Middle frontal gyrus (tissue), 1 donor: ENCODE results near the gene PLCB4.

Experiments
- DNase-seq: peaks from one replicate; pipeline ENCODE4 v3.0.0-alpha.2; 2015; ENCODE audit warnings: low spot score; ENCODE audit errors: extremely low spot score

Gene PLCB4

DNA sequence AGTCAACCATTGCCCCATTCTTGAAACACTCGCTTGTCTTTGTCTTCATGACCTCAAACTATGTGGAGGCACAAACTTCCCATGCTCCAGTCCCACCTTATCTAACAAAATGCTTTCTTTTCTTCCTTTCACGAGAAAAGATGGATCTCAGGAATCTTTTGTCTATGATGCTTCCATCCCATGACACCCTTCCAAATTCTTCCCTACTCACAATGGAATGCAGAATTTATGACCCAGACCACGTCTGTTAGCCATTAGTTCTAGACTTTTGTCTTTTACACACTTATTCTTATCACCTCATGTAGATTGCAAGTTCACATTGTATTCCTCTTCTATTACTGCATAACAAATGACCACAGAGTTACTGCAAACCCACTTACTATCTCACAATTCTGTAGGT lies 421.3 kb downstream of the PLCB4 start:
- no peak for DNase-seq

DNA sequence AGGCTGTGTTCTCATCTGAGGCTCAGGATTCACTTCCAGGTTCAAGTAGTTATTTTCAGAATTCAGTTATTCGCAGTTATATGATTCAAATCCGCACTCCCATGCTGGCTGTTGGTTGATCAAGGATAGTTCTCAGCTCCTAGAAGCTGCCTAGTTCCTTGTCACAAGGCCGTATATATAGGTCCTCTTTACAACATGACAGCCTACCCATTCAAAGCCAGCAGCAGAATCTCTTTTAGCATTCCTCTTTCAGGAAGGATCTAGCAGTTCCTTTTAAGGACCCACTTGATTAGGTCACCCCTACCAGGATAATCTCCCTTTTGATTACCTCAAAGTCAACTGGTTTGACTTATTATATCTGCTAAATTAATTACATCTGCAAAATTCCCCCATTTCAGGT lies 421.7 kb downstream of the PLCB4 start:
- DNase-seq = no peak

DNA sequence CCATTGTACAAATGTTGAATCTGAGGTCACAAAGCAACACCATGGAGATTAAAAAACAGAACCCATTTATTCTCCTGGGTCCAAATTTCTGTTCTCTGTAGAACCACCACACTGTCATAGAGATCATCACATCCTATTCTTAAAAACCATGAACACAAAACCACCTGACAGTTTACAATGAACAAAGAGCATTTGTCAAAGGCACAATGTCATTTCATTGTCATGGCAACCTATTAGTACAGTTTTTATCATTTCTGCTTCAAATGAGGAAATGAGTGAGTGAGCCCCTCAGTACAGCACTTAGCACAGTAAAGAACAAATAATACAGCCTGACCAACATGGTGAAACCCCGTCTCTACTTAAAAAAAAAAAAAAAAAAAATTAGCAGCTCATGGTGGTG lies 422.4 kb downstream of the PLCB4 start:
- no peak for DNase-seq

DNA sequence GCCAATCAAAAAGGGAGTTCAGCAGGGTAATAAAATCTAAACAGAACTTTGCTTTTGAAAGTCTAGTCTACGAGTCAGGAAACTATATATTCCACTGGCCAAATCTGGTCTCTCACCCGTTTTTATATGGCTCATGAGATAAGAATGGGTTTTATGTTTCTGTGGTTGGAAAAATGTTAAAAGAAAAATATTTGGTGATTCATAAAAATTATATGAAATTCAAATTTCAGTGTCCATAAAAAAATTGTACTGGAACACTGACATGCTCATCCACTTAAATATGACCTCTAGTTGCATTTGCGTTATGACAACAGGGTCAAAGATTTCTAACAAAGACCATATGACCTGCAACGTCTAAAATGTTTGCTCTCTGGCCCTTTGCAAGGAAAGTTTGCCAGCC lies 423.2 kb downstream of the PLCB4 start:
- no peak for DNase-seq

DNA sequence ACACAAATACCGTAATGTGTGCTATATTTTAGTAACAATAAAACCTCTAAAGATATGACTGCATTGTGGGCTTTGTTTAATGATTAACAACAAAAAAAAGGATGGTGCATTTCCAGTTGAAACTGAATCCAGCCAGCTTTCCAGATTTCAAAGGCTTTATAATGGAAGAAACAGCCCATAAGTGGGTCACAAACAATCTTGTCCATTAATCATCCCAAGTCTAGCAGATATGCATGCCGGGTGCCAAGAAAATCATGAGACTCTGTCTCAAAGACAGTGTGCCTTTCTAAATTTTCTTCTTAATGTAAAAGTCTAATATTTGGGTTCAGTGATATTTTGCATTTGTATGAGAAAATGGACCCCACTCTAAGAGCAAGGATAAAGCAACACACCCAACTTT lies 424.9 kb downstream of the PLCB4 start:
- DNase-seq = no peak

DNA sequence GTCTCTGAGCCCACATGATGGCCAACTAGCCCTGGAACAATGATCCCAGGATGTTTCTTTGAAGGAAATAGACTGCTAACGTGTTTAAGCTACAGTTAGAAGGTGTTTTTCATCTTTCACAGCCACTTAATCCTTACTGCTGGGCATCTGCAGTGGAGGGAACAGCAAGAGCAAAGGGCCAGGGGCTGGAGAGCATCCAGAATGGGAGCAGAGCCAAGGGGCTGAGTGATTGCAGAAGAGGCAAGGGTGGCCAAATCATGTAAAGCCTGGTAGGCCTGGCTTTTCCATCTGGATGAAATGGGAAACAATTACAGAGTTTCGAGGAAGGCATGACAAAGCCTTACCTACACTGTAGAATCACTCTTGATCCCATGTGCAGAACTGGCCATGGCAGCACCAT lies 426.8 kb downstream of the PLCB4 start:
- no peak for DNase-seq

DNA sequence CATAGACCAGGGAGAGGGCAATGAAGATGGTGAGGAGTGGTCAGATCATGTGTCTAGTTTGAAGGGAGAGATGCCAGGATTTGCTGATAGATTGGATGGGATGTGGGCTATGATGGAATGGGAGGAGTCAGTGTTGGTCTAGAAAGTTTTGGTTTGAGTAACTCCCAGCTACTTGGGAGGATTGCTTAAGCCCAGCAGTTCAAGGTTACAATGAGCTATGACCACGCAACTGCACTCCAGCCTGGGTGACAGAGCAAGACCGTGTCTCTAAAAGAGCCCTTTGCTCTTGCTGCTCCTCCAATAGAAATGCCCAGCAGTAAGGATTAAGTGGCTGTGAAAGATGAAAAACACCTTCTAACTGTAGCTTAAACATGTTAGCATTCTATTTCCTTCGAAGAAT lies 427.3 kb downstream of the PLCB4 start:
- DNase-seq = no peak

DNA sequence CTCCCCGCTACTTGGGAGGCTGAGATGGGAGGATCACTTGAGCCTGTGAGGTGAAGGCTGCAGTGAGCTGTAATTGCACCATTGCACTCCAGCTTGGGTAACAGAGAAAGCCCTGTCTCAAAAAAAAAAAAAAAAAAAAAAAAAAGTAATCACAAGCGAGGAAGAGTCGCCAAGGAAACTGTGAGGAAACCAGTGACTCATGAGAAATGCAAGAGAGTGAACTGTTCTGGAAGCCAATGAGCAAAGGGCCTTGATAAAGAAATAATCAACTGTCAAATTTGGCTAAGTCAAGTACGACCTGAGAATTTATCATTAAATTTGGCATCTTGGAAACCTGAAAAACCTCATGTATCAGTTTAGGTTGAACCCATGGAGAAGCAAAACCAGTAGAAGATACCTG lies 429.4 kb downstream of the PLCB4 start:
- no peak for DNase-seq

DNA sequence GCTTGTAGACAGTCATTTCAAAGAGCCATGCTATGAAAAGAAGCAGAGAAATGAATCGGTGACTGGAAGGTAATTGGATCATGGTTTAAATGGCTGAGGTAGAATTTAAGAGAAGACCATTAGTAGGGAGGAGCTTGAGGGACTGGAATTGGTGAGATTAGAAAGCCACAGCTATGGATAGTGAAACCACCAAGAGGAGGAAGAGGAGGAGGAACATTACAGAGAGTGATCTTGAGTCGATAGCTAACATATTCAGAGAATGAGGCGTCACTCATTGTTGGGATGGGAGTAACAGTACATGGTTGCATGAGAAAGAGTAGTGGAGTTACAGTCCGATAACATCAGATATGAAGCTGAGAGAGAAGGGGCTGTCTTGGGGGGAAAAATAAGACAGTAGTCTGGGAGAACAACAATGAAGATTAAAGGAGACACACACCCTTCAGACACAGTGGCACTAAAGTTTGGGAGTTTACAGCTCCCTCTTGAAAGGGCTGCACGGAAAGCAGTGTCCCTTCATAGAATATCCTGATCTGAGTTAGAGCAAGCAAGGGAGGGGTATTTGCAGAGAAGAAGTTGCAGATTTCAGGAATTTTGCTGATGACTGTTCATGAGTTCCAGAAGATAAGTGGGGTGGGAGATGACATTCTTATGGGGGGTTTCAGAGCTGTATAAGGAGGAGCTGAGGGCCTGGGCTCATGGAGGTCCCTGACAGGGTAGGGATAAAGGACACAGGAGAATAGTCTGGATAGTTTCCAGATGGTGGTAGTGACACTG lies 430.4 kb downstream of the PLCB4 start:
- DNase-seq = no peak

DNA sequence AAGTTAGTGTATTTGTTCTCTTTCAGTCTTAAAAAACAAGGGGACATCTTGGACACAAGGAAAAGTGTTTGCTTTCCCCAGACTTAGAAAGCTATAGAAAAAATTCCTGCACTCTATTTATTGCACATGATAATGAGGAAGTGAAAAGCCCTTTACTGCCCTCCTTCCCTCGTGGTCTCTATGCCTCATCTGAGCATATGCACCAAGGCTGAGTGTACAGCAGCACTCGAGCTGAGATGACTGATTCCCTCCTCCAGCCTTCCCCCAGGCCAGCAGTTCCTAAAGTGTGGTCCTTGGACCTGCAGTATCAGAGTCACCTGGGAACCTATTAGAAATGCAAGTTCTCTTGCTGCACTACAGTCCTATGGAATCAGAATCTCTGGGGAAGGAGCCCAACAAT lies 431.2 kb downstream of the PLCB4 start:
- no peak for DNase-seq

DNA sequence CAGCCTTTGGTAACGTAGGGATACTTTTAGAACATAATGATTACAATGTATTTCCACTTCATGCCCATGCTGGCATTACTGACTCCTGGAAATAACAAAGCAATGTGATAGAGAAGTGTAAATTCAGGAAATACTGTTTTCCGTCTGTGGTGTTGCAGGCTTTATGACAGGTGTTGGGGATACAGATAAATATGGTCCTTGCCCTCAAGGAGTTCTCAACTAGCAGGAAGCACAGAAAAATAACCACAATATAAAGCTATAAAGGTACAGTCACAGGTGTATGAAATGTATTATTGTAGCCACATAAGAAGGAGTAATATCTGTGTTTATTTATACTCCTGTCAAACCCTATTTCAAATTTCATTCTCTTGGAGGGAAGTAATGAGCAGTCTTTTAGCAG lies 432.6 kb downstream of the PLCB4 start:
- no peak for DNase-seq

DNA sequence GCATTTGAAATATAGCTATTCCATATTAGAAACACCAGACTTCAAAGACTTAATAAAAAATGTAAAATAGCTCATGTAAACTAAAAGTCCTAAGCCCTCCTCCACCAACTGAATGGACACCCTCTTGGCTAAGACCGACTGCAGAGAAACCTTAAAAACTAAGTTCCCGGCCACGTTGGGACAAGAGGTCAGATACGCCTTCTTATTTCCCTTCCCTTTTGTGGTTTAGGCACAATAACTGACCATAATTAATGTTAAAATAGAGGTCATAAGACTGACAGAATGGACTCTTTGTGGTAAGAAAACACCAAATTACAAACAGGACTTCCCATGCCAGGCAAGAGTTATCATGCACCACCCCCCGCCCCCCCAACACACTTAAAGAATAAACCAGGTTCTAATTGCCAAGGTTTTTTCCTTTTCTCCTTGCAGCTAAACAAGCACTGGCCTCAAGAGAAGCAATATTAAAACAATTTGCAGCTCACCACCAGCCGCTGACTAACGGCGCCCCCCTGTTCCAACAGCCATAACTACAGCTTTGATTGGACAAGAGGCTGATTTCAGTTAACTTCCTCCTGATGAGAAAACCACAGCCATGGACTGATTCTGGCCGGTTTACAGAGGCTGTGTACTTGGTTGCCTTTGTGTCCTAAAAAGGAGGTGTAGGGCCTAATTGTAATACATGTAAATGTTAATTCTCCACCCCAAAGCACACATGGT lies 434.8 kb downstream of the PLCB4 start:
- no peak for DNase-seq

DNA sequence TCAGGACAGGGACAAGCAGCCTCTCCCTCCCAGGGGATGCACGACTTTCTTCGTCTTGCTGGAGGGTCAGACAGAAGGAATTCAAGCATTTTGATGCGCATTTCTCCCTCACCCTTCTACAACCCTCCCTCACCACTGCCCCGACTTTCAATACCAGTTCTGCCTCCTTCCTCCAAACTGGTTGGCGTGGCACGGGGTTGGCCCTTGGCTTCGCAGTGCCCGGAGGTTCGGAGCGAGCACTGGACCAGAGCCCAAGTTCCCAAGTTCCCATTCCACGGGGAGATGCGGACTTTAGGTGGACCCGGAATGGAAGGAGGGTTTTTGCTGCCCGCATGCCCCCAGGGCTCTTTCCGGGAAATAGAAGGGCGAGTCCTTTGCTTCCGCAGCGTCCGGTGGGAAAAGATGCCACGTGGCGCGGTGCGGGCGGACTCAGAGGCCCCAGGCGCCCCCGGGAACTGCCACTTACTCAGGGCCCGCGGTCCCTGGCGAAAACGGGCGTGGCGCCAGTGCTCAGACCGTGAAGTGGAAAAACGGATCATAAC lies 437.5 kb downstream of the PLCB4 start:
- DNase-seq = no peak

DNA sequence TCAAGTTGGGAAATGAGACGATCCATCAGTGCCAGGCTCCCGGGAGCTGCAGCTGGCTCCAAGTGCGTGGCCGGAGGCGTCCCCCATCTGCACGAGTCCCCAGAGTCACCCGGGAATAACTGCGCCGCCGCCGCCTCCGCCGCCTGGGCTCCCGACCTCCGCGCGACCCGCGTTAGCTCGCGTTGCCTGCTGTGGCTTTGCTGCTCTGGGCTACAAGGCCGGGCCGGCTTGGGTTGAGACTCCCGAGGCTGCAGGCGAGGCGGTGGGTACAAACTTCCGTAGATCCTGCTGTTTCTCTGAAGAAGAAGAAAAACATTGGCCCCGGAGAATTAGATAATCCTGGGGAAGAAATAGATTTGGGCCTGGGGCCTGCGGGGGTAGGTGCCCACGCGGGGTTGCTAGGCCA lies 438.1 kb downstream of the PLCB4 start:
- no peak for DNase-seq

DNA sequence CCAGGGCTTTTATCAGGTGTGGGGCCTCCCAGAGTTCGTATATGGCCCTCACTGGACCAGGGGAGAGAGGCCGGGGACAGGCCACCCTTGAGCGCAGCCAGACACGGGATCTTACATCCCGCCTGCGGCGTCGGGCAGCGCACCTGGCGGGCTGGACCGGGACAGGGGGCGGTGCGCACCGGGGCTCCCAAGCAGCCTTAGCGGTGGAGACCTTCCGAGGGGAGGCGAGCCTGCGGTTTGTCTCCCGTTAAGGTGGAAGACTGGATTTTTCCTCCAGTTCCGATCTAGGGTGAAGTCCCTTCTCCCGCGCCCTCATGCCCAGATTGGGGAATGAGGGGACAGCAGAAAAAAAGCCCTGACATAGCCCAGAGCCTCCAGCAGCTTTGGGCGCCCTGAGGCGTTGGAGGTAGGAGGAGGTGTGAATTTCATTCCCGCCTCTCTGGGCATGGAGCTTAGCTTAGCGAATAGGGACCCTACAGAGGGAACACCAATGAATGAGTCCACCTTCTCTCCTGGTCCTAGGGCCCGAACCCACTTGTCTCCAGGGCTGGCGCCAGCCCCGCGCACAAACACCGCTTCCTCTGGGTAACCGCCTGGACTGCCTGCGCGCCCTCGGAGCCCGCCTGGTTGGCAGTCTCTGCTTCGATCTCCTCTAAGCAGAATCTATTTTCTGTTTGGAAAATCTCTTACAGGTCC lies 438.8 kb downstream of the PLCB4 start:
- DNase-seq = no peak

DNA sequence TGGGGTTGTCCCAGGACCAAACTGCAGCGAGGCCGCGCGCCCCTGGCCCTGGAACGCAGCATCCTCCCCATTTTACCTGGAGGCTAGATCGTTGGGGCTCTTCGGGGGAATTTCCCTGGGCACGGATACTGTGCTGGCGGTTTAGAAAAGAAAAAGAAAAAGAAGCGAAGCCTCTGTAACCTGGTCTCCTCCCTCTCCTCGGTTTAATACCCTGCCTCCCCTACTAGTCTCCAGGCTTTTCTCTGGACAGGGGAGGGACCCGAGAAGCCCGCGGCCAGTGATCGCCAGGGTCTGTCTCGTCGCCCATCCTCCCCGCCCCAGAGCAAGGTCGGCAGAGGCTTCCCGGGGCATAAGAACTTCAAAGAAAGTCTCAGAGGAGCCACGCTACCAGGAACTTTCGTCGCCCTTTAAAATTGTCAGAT lies 439.4 kb downstream of the PLCB4 start:
- DNase-seq = no peak

DNA sequence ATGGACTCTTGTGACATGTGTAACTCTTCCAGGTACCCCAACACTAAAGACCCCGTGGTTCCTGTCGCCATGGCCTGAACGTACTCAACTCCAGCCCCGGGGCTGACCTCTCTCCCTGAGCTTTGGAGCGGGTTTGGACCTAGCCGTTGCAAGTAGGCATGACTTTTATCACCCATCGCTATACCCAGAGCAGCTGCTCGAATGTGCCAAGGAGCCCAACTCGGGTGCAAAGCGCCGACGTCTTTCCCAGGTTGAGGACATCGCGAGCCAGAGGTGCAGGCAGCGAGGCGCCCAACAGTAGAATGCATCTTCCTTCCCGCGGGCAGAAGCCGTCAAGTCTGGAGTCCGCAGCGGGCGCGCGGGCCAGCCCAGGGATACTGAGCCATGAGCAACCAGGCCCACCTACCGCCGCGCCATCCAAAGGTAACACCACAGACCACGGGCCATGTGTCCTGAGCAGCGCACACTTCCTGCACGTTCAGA lies 439.9 kb downstream of the PLCB4 start:
- DNase-seq = no peak

DNA sequence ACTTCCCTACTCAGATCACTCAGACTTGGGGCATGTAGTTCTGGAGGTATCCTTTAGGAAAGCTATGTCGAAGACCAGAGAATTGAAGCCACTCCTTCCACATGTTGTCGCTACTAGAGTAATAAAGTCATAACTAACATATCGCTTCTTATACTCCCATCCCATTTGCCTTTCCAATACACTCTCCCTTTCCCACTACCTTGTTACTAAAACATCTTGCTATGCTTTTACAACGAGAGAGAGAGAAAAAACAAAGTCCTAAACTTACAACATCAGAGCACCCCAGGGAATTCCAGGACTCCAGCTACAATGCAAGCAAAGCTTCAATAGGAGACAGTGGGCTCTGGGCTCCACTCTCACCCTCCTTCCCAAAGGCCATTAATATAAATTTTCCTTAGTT lies 440.4 kb downstream of the PLCB4 start:
- no peak for DNase-seq

DNA sequence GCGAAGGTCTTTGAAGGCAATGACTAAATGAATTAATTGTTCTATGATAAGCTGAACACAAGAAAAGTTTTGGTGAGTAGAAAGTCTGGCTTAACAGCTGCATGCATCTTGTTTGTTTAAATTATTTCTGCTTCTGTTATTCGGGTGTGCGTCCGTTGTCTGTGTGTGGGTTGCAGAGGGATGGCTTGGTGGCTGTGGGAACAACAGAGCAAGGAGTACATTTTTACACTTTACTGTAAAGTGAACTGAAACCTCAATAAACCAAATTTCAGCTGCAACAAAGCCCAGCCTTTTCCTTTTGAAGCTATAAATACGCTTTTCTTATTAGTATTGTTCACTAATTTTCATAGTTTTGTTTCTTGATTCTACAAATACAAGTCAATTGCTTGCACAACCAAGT lies 442.0 kb downstream of the PLCB4 start:
- DNase-seq = no peak

DNA sequence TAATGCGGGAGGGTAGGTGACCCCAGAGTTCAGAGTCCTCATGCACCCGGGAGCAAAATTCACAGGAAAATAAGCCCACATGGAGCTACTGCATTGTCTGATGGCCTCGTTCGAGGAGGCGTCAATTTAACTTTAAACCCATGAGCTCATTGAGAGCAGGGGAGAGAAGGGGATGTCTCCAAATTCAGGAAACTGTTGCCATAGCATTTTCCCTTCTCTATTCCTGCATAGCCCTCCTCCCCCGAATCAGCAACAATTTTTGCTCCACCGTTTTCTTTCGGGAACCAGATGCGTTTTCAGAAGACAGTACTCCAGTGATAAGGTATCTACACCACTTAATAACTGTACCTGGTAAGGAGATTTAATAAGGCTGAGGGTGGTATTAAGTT lies 445.2 kb downstream of the PLCB4 start:
- no peak for DNase-seq

DNA sequence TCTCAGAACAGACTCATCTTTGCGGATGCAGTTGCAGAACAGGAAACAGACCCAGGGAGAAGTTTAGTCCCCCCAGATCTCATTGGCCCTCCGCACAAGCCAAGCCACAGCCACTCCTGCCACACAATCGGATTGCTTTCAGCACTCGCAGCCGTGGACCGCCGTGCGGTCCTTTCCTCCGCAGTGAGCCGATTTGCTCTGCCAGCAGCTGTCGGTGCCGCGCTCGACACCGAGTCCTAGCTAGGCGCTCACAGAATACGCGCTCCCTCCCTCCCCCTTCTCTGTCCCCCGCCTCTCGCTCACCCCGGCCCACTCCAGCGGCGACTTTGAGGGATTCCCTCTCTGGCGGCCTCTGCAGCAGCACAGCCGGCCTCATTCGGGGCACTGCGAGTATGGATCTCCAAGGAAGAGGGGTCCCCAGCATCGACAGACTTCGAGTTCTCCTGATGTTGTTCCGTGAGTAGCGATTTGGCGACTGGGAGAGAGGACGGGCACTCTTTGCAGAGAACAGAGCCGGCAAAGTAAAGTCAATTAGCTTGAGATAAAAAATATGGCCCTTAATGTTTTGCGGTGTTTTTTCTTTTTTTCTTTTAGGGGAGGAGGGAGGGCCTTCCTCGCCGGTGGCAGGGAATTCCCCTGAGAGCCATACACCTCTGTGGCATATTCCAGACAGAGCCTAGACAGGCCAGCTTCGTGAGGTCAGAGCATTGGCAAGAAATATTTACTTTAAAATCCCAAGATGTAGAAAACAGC lies 445.8 kb downstream of the PLCB4 start, which contains the start of gene LAMP5:
Gene LAMP5, plus strand, starts transcription at position 130 of the 753 bp plus-strand sequence. Its CDS starts 263 bp downstream, at position 393.
- no peak for DNase-seq
